CD4-positive, alpha-beta T cell (primary cell): Measurements from ENCODE around the gene TLR9. TPM values are rescaled to one million over a fixed set of nuclear protein-coding genes. Genes with fewer than 3 reads are reported as not detected.

Source experiments
- ATAC-seq: fragments of 200-7000 bp; cut with Tn5 transposase; one replicate; pipeline ENCODE4 v1.10.0; 2022; ENCODE audit warnings: mild to moderate bottlenecking; ENCODE audit not compliant: poor library complexity
- CTCF ChIA-PET: fragments of 350-600 bp; sonication (Branson Sonifier 250); formaldehyde crosslinking; loops from one replicate; lab custom pipeline; 2021; ENCODE audit warnings: antibody characterized with exemption, inconsistent platforms; lab: Charles Lee
- POLR2A ChIA-PET: fragments of 350-600 bp; sonication (Branson Sonifier 250); formaldehyde crosslinking; loops from one replicate; lab custom pipeline; 2021; ENCODE audit warnings: antibody characterized with exemption, inconsistent platforms; lab: Charles Lee
- DNase-seq, 14 experiments: peaks; one replicate each; pipeline ENCODE4 v3.0.0-alpha.2; 2013 to 2020; ENCODE audit warnings: mixed read lengths in 2 of 14
- H3K27ac ChIP-seq, 2 donors: one replicate each; pipeline versions ENCODE4 v1.5.1 to v1.7.0; 2013; ENCODE audit warnings: low read length in 2 of 2, low read depth in 1 of 2, mild to moderate bottlenecking in 1 of 2
- H3K27me3 ChIP-seq, 2 experiments: 1 replicate in 1 of 2; 2 replicates in 1 of 2; pipeline versions ENCODE4 v1.6.1 to v1.7.0; 2013; ENCODE audit warnings: low read length in 2 of 2, control low read depth in 1 of 2, mild to moderate bottlenecking in 1 of 2, moderate library complexity in 1 of 2; ENCODE audit not compliant: insufficient read depth in 2 of 2, control insufficient read depth in 1 of 2
- H3K36me3 ChIP-seq: one replicate; pipeline ENCODE4 v1.6.1; 2013; ENCODE audit warnings: low read length, control low read depth; ENCODE audit not compliant: insufficient read depth
- H3K4me1 ChIP-seq: one replicate; pipeline ENCODE4 v1.6.1; 2013; ENCODE audit warnings: low read length, control low read depth; ENCODE audit not compliant: insufficient read depth
- H3K4me3 ChIP-seq: one replicate; pipeline ENCODE4 v1.5.1; 2013; ENCODE audit warnings: mild to moderate bottlenecking, low read length, moderate library complexity
- H3K9me3 ChIP-seq, 2 experiments: 1 replicate in 1 of 2; 2 replicates in 1 of 2; pipeline versions ENCODE4 v1.6.1 to v1.7.0; 2013; ENCODE audit warnings: low read length in 2 of 2, mild to moderate bottlenecking in 2 of 2, control low read depth in 1 of 2, moderate library complexity in 1 of 2; ENCODE audit not compliant: control insufficient read depth in 1 of 2, insufficient read depth in 1 of 2
- H3K27ac Mint-ChIP-seq: one replicate; pipeline ENCODE4 v1.8.0; 2020; ENCODE audit warnings: mixed read lengths
- H3K27me3 Mint-ChIP-seq: one replicate; pipeline ENCODE4 v1.8.0; 2021; ENCODE audit warnings: mixed read lengths
- H3K36me3 Mint-ChIP-seq: one replicate; pipeline ENCODE4 v1.8.0; 2021; ENCODE audit warnings: low read depth, mixed read lengths
- H3K4me1 Mint-ChIP-seq: one replicate; pipeline ENCODE4 v1.8.0; 2021; ENCODE audit warnings: low read depth, mixed read lengths
- H3K4me3 Mint-ChIP-seq: one replicate; pipeline ENCODE4 v1.8.0; 2020; ENCODE audit warnings: mild to moderate bottlenecking, mixed read lengths
- H3K9me3 Mint-ChIP-seq: one replicate; pipeline ENCODE4 v1.8.0; 2020; ENCODE audit warnings: mixed read lengths
- intact Hi-C, 2 experiments: fragments of 100-400 bp; cut with DNase I in 1 of 2; cut with micrococcal nuclease in 1 of 2; formaldehyde crosslinking; loops; one replicate each; pipeline versions ENCODE4 v1.15.1 to v1.9.0; 2023 to 2025; cut with DNase I, micrococcal nuclease
- total RNA-seq, 174 experiments: library from RNA in 2 of 174; stranded (reverse) in 2 of 174; gene quantifications; one replicate each; pipeline ENCODE4 v1.2.3 and lab custom pipeline; 2021 to 2026
- TF ChIP-seq, protein P1 (sequence below): fragments of 200-600 bp; IDR thresholded peaks from one replicate; pipeline ENCODE4 v1.8.0; 2022; ENCODE audit warnings: antibody characterized with exemption, mild to moderate bottlenecking

Gene TLR9
- total RNA-seq, 2 experiments from 2014 or later: 0.08 to 0.17 TPM

DNA sequence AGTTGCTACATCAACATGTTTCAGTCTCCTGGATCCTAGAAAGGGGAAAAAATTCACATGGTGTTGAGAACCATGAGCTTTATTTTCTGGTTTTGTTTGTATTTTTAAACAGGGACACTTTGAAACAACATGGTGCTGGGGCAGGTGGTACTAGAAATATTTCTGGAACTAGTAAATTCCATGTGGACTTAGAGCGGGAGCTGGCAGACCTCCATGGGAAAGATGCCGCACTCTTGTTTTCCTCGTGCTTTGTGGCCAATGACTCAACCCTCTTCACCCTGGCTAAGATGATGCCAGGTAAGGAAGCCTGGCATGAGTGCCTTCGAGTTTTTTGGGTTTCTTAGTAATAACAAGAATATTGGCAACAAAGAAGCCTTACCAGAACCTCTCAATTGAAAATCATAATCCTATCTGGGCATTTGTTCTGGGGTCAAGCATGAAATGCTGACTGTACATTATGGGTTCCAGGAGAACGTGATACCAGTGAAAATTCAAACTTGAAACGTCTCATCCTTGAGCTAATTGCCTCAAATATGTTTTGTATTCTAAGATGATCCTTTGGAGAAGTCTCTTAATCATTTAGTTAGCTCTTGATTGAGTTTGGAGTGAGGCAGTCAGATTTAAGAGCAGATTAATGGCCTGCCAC is 19.6 kb downstream of the TLR9 start:
- Mint-ChIP-seq H3K36me3 (peaks cover 100% of the 10 kb centered on the region), H3K27me3 (no peaks in the 10 kb centered on the region), H3K4me3 (no peak overlapping the region), H3K4me1 (peaks cover 15% of the 10 kb centered on the region), H3K27ac (no peak overlapping the region), H3K9me3 (no peaks in the 10 kb centered on the region)
- intact Hi-C loops: no loop called here
- ChIA-PET POLR2A (interaction anchor here (0.9 kb wide), 1 partner anchor 206 kb away, joined by 3 read pairs; no protein-coding TSS in a partner anchor), CTCF (no interaction called here)
- DNase-seq: no peak
- TF ChIP-seq, protein P1, sequence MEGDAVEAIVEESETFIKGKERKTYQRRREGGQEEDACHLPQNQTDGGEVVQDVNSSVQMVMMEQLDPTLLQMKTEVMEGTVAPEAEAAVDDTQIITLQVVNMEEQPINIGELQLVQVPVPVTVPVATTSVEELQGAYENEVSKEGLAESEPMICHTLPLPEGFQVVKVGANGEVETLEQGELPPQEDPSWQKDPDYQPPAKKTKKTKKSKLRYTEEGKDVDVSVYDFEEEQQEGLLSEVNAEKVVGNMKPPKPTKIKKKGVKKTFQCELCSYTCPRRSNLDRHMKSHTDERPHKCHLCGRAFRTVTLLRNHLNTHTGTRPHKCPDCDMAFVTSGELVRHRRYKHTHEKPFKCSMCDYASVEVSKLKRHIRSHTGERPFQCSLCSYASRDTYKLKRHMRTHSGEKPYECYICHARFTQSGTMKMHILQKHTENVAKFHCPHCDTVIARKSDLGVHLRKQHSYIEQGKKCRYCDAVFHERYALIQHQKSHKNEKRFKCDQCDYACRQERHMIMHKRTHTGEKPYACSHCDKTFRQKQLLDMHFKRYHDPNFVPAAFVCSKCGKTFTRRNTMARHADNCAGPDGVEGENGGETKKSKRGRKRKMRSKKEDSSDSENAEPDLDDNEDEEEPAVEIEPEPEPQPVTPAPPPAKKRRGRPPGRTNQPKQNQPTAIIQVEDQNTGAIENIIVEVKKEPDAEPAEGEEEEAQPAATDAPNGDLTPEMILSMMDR: no peak
- Histone ChIP-seq H3K4me3 (no peak overlapping the region), H3K4me1 (peaks cover 8% of the 10 kb centered on the region), H3K27ac (no peak overlapping the region), H3K27me3 (no peaks in the 10 kb centered on the region), H3K9me3 (no peaks in the 10 kb centered on the region), H3K36me3 (peaks cover 90% of the 10 kb centered on the region)
- no peak for ATAC-seq

DNA sequence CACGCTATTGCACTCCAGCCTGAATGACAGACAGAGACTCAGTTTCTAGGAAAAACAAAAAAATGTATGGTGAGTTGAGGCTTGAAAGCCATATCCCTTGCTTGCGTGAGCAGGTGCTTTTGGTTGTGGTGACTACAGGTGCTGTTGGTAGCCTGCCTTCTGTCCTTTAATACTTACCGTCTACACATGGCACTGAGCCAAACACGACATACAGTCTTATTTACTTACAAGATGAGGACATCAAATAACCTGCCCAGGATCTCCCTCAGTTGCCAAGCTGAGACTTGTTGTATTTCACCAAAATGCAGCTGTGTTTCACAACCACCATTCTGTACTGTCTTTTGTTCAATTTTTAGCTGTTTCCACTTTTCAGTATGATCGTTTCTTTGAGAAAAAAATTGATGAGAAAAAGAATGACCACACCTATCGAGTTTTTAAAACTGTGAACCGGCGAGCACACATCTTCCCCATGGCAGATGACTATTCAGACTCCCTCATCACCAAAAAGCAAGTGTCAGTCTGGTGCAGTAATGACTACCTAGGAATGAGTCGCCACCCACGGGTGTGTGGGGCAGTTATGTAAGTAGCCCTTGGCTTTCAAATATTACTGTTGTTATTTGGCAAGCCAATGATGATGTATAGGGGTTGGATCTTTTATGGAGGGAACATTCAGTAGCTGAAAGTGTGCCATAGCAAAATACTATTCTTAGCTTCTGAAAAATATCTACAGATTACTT is 20.9 kb downstream of the TLR9 start:
- Mint-ChIP-seq H3K27ac (no peak overlapping the region), H3K27me3 (no peaks in the 10 kb centered on the region), H3K9me3 (no peaks in the 10 kb centered on the region), H3K36me3 (peaks cover 94% of the 10 kb centered on the region), H3K4me1 (peaks cover 25% of the 10 kb centered on the region), H3K4me3 (no peak overlapping the region)
- ATAC-seq (no peak), DNase-seq (no peak)
- POLR2A ChIA-PET: interaction anchor here (0.9 kb wide), 1 partner anchor 208 kb away, joined by 3 read pairs; no protein-coding TSS in a partner anchor
- Histone ChIP-seq H3K9me3 (no peaks in the 10 kb centered on the region), H3K4me1 (peaks cover 18% of the 10 kb centered on the region), H3K36me3 (peaks cover 76% of the 10 kb centered on the region), H3K4me3 (no peak overlapping the region), H3K27ac (no peak overlapping the region), H3K27me3 (no peaks in the 10 kb centered on the region)
- intact Hi-C loops: no loop called here
- CTCF ChIA-PET: no interaction called here
- TF ChIP-seq, protein P1: no peak

DNA sequence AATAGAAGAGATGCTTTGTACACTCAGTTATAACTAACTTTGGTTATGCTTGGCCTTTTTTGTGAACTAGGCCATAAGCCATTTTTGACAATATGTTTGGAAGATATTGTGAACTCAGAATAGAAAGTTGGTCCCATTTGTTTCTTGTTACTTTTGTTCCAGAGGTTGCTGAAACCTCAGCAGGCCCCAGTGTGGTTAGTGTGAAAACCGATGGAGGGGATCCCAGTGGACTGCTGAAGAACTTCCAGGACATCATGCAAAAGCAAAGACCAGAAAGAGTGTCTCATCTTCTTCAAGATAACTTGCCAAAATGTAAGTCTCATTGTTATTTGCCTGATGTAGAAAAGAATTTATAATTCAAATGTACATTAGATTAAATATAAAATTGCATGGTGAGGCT is 21.7 kb downstream of the TLR9 start:
- H3K4me1 Mint-ChIP-seq: peaks cover 33% of the 10 kb centered on the region
- H3K9me3 Mint-ChIP-seq: no peaks in the 10 kb centered on the region
- H3K27ac Mint-ChIP-seq: no peak overlapping the region
- POLR2A ChIA-PET: no interaction called here
- H3K36me3 Mint-ChIP-seq: peaks cover 94% of the 10 kb centered on the region
- H3K27me3 Mint-ChIP-seq: no peaks in the 10 kb centered on the region
- Histone ChIP-seq H3K4me3 (no peak overlapping the region), H3K36me3 (peaks cover 69% of the 10 kb centered on the region), H3K9me3 (no peaks in the 10 kb centered on the region), H3K27me3 (no peaks in the 10 kb centered on the region), H3K27ac (no peak overlapping the region), H3K4me1 (peaks cover 26% of the 10 kb centered on the region)
- intact Hi-C loops: no loop called here
- ATAC-seq (no peak), DNase-seq (no peak)
- CTCF ChIA-PET: no interaction called here
- TF ChIP-seq, protein P1: no peak
- H3K4me3 Mint-ChIP-seq: no peak overlapping the region
